Left lung (tissue), 10 donors: Measurements from ENCODE around the gene INO80. TPM values are rescaled to one million over a fixed set of nuclear protein-coding genes. Genes with fewer than 3 reads are reported as not detected.
"Not testable (repeated sequence)": the region's sequence is repeated elsewhere in the genome, so short reads cannot be mapped to it uniquely, and the experiment has no call there.

Source experiments
- ATAC-seq: fragments of 200-7000 bp; cut with Tn5 transposase; one replicate; pipeline ENCODE4 v1.9.1; 2020; ENCODE audit warnings: moderate library complexity
- DNase-seq, 4 donors: peaks; one replicate each; pipeline ENCODE4 v3.0.0-alpha.2; 2013 to 2020
- H3K27ac ChIP-seq, 2 donors: fragments of 200-600 bp; sonication (generic) in 1 of 2; one replicate each; pipeline versions ENCODE4 v1.5.0 to v1.8.0; 2020 to 2021
- H3K27me3 ChIP-seq, 2 donors: fragments of 200-600 bp; sonication (generic) in 1 of 2; one replicate each; pipeline versions ENCODE4 v1.5.0 to v1.8.0; 2020 to 2021
- H3K36me3 ChIP-seq, 2 donors: fragments of 200-600 bp; sonication (generic) in 1 of 2; one replicate each; pipeline versions ENCODE4 v1.5.0 to v1.8.0; 2020 to 2021
- H3K4me1 ChIP-seq, 2 donors: fragments of 200-600 bp; one replicate each; pipeline ENCODE4 v1.8.0; 2021
- H3K4me3 ChIP-seq, 2 donors: fragments of 200-600 bp; sonication (generic) in 1 of 2; one replicate each; pipeline versions ENCODE4 v1.5.0 to v1.8.0; 2020 to 2021; ENCODE audit warnings: mild to moderate bottlenecking in 1 of 2
- H3K9me3 ChIP-seq, 2 donors: fragments of 200-600 bp; sonication (generic) in 1 of 2; one replicate each; pipeline versions ENCODE4 v1.5.0 to v1.8.0; 2020 to 2021
- intact Hi-C, 2 donors: fragments of 100-400 bp; cut with DNase I; formaldehyde crosslinking; loops; one replicate each; pipeline versions ENCODE4 v1.11.2 to v1.14.2; 2022
- polyA plus RNA-seq, 6 donors: library from polyadenylated mRNA; unstranded; fragments of 120-200 nt; gene quantifications; one replicate each; pipeline ENCODE4 v1.2.1, GENCODE V29; 2013; ENCODE audit not compliant: insufficient read length in 6 of 6
- total RNA-seq, 2 donors: library from RNA; stranded (reverse); fragmentation: NEBNext Ultra II Directional; extraction: Animal tissue kit (Norgen Biotek cat#: 25700); gene quantifications; one replicate each; pipeline ENCODE4 v1.2.1, GENCODE V29; 2021
- TF ChIP-seq, protein P1 (sequence below), 2 donors: fragments of 200-600 bp; sonication (generic) in 1 of 2; IDR thresholded peaks; one replicate each; pipeline versions ENCODE4 v1.5.0 to v1.8.0; 2021; ENCODE audit warnings: antibody characterized with exemption in 2 of 2
- donor health status: DM: no; HTN: yes; CAD: no.
- donor health status: DM: no; HTN: no; CAD: no.

INO80 gene
- total and polyA plus RNA-seq, 8 donors = 20.1 to 31.0 (median 26.0) TPM

DNA sequence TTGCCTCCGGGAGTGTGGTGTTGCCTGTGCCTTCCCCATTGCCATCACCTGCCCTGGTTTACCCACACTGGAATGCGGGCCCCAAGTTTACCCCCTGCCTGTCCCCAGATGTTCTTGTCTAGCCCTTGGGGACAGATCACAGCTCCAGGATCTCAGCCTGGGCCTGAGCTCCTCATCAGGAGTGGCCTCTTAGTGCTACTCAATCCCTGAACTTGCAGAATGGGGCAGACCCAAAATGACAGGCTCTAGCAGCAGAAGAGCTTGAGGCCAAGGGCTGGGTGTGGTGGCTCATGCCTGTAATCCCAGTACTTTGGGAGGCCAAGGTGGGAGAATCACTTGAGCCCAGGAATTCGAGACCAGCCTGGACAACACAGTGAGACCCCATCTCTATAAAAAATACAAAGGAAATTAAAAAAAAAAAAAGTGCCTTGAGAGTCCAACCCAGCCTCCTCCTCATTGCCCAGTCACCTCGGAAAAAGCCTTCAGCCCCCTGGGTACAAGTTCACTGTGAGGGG is 159.0 kb downstream of the INO80 start:
- peaks cover 7 to 36% of the 10 kb centered on the region in 2 donors for H3K4me1 ChIP-seq
- H3K27ac ChIP-seq = no peak overlapping the region
- DNase-seq (no peak), ATAC-seq (no peak)
- H3K9me3 ChIP-seq = no peaks in the 10 kb centered on the region
- TF ChIP-seq, protein P1, sequence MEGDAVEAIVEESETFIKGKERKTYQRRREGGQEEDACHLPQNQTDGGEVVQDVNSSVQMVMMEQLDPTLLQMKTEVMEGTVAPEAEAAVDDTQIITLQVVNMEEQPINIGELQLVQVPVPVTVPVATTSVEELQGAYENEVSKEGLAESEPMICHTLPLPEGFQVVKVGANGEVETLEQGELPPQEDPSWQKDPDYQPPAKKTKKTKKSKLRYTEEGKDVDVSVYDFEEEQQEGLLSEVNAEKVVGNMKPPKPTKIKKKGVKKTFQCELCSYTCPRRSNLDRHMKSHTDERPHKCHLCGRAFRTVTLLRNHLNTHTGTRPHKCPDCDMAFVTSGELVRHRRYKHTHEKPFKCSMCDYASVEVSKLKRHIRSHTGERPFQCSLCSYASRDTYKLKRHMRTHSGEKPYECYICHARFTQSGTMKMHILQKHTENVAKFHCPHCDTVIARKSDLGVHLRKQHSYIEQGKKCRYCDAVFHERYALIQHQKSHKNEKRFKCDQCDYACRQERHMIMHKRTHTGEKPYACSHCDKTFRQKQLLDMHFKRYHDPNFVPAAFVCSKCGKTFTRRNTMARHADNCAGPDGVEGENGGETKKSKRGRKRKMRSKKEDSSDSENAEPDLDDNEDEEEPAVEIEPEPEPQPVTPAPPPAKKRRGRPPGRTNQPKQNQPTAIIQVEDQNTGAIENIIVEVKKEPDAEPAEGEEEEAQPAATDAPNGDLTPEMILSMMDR (IDR thresholded peaks at IDR 0.05) = no peak
- no peak overlapping the region for H3K4me3 ChIP-seq
- H3K36me3 ChIP-seq = peaks cover 0 to 3% of the 10 kb centered on the region in 2 donors
- H3K27me3 ChIP-seq = no peaks in the 10 kb centered on the region
- intact Hi-C loops = no loop called here

DNA sequence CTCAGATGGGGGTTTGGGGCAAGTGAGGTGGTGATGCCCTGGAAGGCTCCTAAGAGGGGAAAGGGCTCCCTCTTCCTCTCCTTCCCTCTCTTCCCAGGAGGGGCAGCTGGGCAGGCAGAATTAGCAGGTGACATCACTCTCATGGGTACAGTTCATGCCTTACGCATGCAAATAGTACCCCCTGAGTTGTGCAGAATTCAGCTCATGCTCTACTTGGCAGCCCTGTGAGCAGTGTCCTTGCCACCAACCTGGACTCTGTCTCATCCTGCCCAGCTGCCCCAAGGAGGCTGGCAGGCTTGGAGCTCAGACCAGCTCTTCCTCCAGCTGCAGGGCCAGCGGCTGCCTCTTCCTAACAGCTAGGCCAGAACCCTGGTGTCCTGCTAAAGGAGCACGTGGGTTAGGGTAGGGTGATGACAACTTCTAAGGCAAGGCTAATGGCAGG is 159.5 kb downstream of the INO80 start:
- DNase-seq (no peak), ATAC-seq (no peak)
- H3K4me3 ChIP-seq = no peak overlapping the region
- TF ChIP-seq, protein P1 (IDR thresholded peaks at IDR 0.05) = no peak
- intact Hi-C loops = no loop called here
- peaks cover 0 to 3% of the 10 kb centered on the region in 2 donors for H3K36me3 ChIP-seq
- H3K27me3 ChIP-seq = no peaks in the 10 kb centered on the region
- H3K27ac ChIP-seq = no peak overlapping the region
- peaks cover 7 to 37% of the 10 kb centered on the region in 2 donors for H3K4me1 ChIP-seq
- no peaks in the 10 kb centered on the region for H3K9me3 ChIP-seq

DNA sequence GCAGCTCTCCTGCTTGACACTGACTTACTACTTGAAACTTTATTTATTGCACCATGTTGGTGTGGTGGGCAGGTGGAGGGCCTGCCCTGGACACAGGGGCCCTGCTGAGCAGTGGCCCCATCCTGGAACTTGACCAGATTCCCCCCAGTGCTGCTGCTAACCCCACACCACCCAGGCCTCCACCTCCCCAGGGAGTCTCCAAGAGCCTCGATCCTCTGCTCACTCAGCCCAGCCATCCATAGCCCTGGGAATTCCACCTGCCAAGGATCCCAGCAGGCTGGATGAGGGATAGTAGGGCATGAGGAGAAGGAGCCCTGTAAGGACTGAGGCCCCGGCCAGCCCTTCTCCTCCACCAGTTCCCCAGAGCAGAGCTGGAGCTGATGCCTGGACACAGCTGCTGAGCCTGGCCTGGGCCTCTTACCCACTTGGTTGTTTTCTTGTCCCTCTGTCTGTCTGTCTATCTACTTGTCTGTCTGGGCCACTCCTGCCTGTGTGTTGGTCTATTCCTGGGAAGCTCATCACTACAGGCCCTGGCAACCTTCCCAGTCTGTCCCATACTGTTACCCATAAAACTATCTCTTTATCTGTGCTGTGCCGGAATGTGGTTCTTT is 160.0 kb downstream of the INO80 start:
- H3K27me3 ChIP-seq = no peaks in the 10 kb centered on the region
- no peak overlapping the region for H3K4me3 ChIP-seq
- H3K36me3 ChIP-seq = peaks cover 0 to 3% of the 10 kb centered on the region in 2 donors
- intact Hi-C loops = no loop called here
- H3K27ac ChIP-seq = no peak overlapping the region
- TF ChIP-seq, protein P1 (IDR thresholded peaks at IDR 0.05) = no peak
- DNase-seq = no peak
- H3K9me3 ChIP-seq = no peaks in the 10 kb centered on the region
- ATAC-seq = no peak
- H3K4me1 ChIP-seq = peaks cover 7 to 37% of the 10 kb centered on the region in 2 donors

DNA sequence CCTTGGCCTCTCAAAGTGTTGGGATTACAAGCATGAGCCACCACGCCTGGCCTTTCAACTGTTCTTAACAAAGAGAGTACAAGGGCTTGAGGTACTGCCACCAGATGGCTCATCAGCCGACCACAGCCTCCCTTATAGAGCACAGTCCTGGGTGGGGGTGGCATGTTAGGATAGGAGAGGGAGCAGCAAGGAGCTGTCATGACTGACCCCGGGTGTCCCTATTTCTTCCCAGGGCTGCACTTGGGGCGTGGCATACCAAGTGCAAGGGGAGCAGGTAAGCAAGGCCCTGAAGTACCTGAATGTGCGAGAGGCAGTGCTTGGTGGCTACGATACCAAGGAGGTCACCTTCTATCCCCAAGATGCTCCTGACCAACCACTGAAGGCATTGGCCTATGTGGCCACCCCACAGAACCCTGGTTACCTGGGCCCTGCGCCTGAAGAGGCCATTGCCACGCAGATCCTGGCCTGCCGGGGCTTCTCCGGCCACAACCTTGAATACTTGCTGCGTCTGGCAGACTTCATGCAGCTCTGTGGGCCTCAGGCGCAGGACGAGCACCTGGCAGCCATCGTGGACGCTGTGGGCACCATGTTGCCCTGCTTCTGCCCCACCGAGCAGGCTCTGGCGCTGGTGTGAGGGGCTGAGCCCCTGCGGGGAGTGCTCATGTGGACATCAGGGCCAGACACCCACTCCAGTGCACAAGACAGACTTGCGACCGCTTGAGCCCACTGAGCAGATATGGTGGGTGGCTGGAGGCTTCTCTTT is 160.8 kb downstream of the INO80 start:
- Histone ChIP-seq H3K27me3 (no peaks in the 10 kb centered on the region), H3K27ac (no peak overlapping the region), H3K4me3 (peak overlapping the region in 1 of 2 donors; percentile 59), H3K4me1 (peaks cover 3 to 32% of the 10 kb centered on the region in 2 donors), H3K9me3 (no peaks in the 10 kb centered on the region), H3K36me3 (peaks cover 0 to 3% of the 10 kb centered on the region in 2 donors)
- ATAC-seq (no peak), DNase-seq (no peak)
- TF ChIP-seq, protein P1 (IDR thresholded peaks at IDR 0.05) = no peak
- intact Hi-C loops = no loop called here

DNA sequence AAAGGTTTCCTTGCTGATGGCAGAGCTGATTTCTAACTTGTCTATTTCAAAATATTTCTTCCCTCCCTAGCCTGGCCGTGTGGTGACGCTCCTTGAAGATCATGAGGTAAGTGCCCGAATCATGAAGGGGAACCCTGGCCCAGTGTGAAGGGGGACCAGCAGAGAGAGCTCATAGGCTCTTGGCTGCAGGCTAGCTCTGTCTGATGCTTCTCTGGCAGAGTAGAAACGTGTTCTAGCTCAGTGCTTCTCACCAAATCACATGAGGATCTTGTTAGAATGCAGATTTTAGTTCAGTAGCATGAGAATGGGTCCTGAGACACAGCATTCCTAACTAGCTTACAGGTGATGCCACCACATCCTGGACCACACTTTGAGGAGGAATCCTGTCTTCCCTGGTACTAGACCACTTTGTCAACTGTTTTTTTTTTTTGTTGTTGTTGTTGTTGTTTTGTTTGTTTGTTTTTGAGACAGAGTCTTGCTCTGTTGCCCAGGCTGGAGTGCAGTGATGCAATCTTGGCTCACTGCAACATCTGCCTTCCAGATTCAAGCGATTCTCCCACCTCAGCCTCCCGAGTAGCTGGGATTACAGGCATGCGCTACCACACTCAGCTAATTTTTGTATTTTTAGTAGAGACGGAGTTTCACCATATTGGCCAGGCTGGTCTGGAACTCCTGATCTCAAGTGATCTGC is 161.8 kb downstream of the INO80 start:
- H3K36me3 ChIP-seq, H3K27me3 ChIP-seq, H3K27ac ChIP-seq, intact Hi-C loops, ATAC-seq, DNase-seq, H3K9me3 ChIP-seq: not testable (repeated sequence)
- H3K4me1 ChIP-seq = peaks cover 3 to 31% of the 10 kb centered on the region in 2 donors
- peak overlapping the region in 1 of 2 donors; percentile 59 for H3K4me3 ChIP-seq
